ENCODE data around the gene NCOA5.
A peak's percentile ranks its signal among the peaks of the same experiment; 100 is the strongest.

Gene NCOA5

GRCh38 chr20:46128310-46129151, 38.8 kb upstream of the NCOA5 start:
- no peak overlapping the region for H3K4me3 ChIP-seq (ENCODE audit: low read length)
- no peaks in the 10 kb centered on the region for H3K9me3 ChIP-seq (ENCODE audit: control insufficient read depth, low read length)
- no peaks in the 10 kb centered on the region for H3K4me1 ChIP-seq (ENCODE audit: control insufficient read depth, insufficient read depth, low read length)
- peaks cover 16% of the 10 kb centered on the region for H3K27me3 ChIP-seq (ENCODE audit: control insufficient read depth, insufficient read depth, low read length)
- no peaks in the 10 kb centered on the region for H3K36me3 ChIP-seq (ENCODE audit: control insufficient read depth, insufficient read depth, low read length)
- no peak overlapping the region for H3K9ac ChIP-seq (ENCODE audit: low read length)

GRCh38 chr20:46127396-46128010, 37.7 kb upstream of the NCOA5 start:
- no peaks in the 10 kb centered on the region for H3K36me3 ChIP-seq (ENCODE audit: control insufficient read depth, insufficient read depth, low read length)
- no peak overlapping the region for H3K9ac ChIP-seq (ENCODE audit: low read length)
- H3K4me1 ChIP-seq (ENCODE audit: control insufficient read depth, insufficient read depth, low read length) = no peaks in the 10 kb centered on the region
- H3K27me3 ChIP-seq (ENCODE audit: control insufficient read depth, insufficient read depth, low read length) = peaks cover 16% of the 10 kb centered on the region
- no peak overlapping the region for H3K4me3 ChIP-seq (ENCODE audit: low read length)
- no peaks in the 10 kb centered on the region for H3K9me3 ChIP-seq (ENCODE audit: control insufficient read depth, low read length)

- H3K36me3 ChIP-seq (ENCODE audit: control insufficient read depth, insufficient read depth, low read length) = no peaks in the 10 kb centered on the region
- H3K27me3 ChIP-seq (ENCODE audit: control insufficient read depth, insufficient read depth, low read length) = peaks cover 10% of the 10 kb centered on the region
- no peak overlapping the region for H3K9ac ChIP-seq (ENCODE audit: low read length)
Observed at GRCh38 chr20:46126440-46127056, 36.8 kb upstream of the NCOA5 start.

GRCh38 chr20:46123482-46124245, 33.9 kb upstream of the NCOA5 start:
- no peaks in the 10 kb centered on the region for H3K9me3 ChIP-seq (ENCODE audit: control insufficient read depth, low read length)
- H3K4me3 ChIP-seq (ENCODE audit: low read length) = no peak overlapping the region
- no peak overlapping the region for H3K9ac ChIP-seq (ENCODE audit: low read length)
- no peaks in the 10 kb centered on the region for H3K36me3 ChIP-seq (ENCODE audit: control insufficient read depth, insufficient read depth, low read length)
- H3K4me1 ChIP-seq (ENCODE audit: control insufficient read depth, insufficient read depth, low read length) = peaks cover 5% of the 10 kb centered on the region
- H3K27me3 ChIP-seq (ENCODE audit: control insufficient read depth, insufficient read depth, low read length) = no peaks in the 10 kb centered on the region

More at GRCh38 chr20:46126440-46127056, 36.8 kb upstream of the NCOA5 start:
- H3K4me3 ChIP-seq (ENCODE audit: low read length) = no peak overlapping the region
- no peaks in the 10 kb centered on the region for H3K9me3 ChIP-seq (ENCODE audit: control insufficient read depth, low read length)
- H3K4me1 ChIP-seq (ENCODE audit: control insufficient read depth, insufficient read depth, low read length) = no peaks in the 10 kb centered on the region

GRCh38 chr20:46122516-46123481, 33.0 kb upstream of the NCOA5 start:
- Histone ChIP-seq H3K9me3 (ENCODE audit: control insufficient read depth, low read length) (no peaks in the 10 kb centered on the region), H3K4me3 (ENCODE audit: low read length) (no peak overlapping the region), H3K27me3 (ENCODE audit: control insufficient read depth, insufficient read depth, low read length) (peaks cover 2% of the 10 kb centered on the region), H3K4me1 (ENCODE audit: control insufficient read depth, insufficient read depth, low read length) (peaks cover 10% of the 10 kb centered on the region), H3K9ac (ENCODE audit: low read length) (no peak overlapping the region), H3K36me3 (ENCODE audit: control insufficient read depth, insufficient read depth, low read length) (no peaks in the 10 kb centered on the region)

- no peak overlapping the region for H3K9ac ChIP-seq (ENCODE audit: low read length)
- no peaks in the 10 kb centered on the region for H3K36me3 ChIP-seq (ENCODE audit: control insufficient read depth, insufficient read depth, low read length)
- no peak overlapping the region for H3K4me3 ChIP-seq (ENCODE audit: low read length)
- peaks cover 4% of the 10 kb centered on the region for H3K27me3 ChIP-seq (ENCODE audit: control insufficient read depth, insufficient read depth, low read length)
- H3K4me1 ChIP-seq (ENCODE audit: control insufficient read depth, insufficient read depth, low read length) = peaks cover 15% of the 10 kb centered on the region
- no peaks in the 10 kb centered on the region for H3K9me3 ChIP-seq (ENCODE audit: control insufficient read depth, low read length)
Observed at GRCh38 chr20:46122071-46122470, 32.3 kb upstream of the NCOA5 start.

- Histone ChIP-seq H3K4me1 (ENCODE audit: control insufficient read depth, insufficient read depth, low read length) (peaks cover 15% of the 10 kb centered on the region), H3K4me3 (ENCODE audit: low read length) (no peak overlapping the region), H3K9ac (ENCODE audit: low read length) (no peak overlapping the region), H3K27me3 (ENCODE audit: control insufficient read depth, insufficient read depth, low read length) (peaks cover 4% of the 10 kb centered on the region), H3K9me3 (ENCODE audit: control insufficient read depth, low read length) (no peaks in the 10 kb centered on the region), H3K36me3 (ENCODE audit: control insufficient read depth, insufficient read depth, low read length) (no peaks in the 10 kb centered on the region)
Observed at GRCh38 chr20:46121184-46121930, 31.6 kb upstream of the NCOA5 start.

GRCh38 chr20:46120136-46120535, 30.4 kb upstream of the NCOA5 start:
- Histone ChIP-seq H3K36me3 (ENCODE audit: control insufficient read depth, insufficient read depth, low read length) (no peaks in the 10 kb centered on the region), H3K9me3 (ENCODE audit: control insufficient read depth, low read length) (no peaks in the 10 kb centered on the region), H3K9ac (ENCODE audit: low read length) (no peak overlapping the region), H3K4me1 (ENCODE audit: control insufficient read depth, insufficient read depth, low read length) (peaks cover 15% of the 10 kb centered on the region), H3K4me3 (ENCODE audit: low read length) (no peak overlapping the region), H3K27me3 (ENCODE audit: control insufficient read depth, insufficient read depth, low read length) (peaks cover 4% of the 10 kb centered on the region)

- peaks cover 4% of the 10 kb centered on the region for H3K27me3 ChIP-seq (ENCODE audit: control insufficient read depth, insufficient read depth, low read length)
- H3K4me1 ChIP-seq (ENCODE audit: control insufficient read depth, insufficient read depth, low read length) = peaks cover 15% of the 10 kb centered on the region
- no peaks in the 10 kb centered on the region for H3K9me3 ChIP-seq (ENCODE audit: control insufficient read depth, low read length)
- no peaks in the 10 kb centered on the region for H3K36me3 ChIP-seq (ENCODE audit: control insufficient read depth, insufficient read depth, low read length)
- H3K4me3 ChIP-seq (ENCODE audit: low read length) = no peak overlapping the region
- no peak overlapping the region for H3K9ac ChIP-seq (ENCODE audit: low read length)
Observed at GRCh38 chr20:46119547-46119946, 29.8 kb upstream of the NCOA5 start.

GRCh38 chr20:46119028-46119546, 29.3 kb upstream of the NCOA5 start:
- Histone ChIP-seq H3K4me1 (ENCODE audit: control insufficient read depth, insufficient read depth, low read length) (peaks cover 15% of the 10 kb centered on the region), H3K9ac (ENCODE audit: low read length) (peak overlapping the region; percentile 58), H3K4me3 (ENCODE audit: low read length) (peak overlapping the region; percentile 17)

More at GRCh38 chr20:46119028-46119546, 29.3 kb upstream of the NCOA5 start:
- H3K27me3 ChIP-seq (ENCODE audit: control insufficient read depth, insufficient read depth, low read length) = peaks cover 4% of the 10 kb centered on the region
- H3K36me3 ChIP-seq (ENCODE audit: control insufficient read depth, insufficient read depth, low read length) = no peaks in the 10 kb centered on the region
- no peaks in the 10 kb centered on the region for H3K9me3 ChIP-seq (ENCODE audit: control insufficient read depth, low read length)
